ENCODE results near the gene ARHGAP15.

Gene ARHGAP15

GRCh38 chr2:143152637-143153036 is 23.4 kb downstream of the ARHGAP15 start:
- Mint-ChIP-seq H3K36me3 (ENCODE audit: low read depth) (peaks cover 38% of the 10 kb centered on the region), H3K27ac (peak overlapping the region; percentile 69), H3K4me1 (ENCODE audit: low read depth) (peaks cover 66% of the 10 kb centered on the region), H3K4me3 (peak overlapping the region; percentile 59), H3K9me3 (no peaks in the 10 kb centered on the region), H3K27me3 (ENCODE audit: low read depth) (no peaks in the 10 kb centered on the region)

GRCh38 chr2:143155661-143156060 is 26.4 kb downstream of the ARHGAP15 start:
- Mint-ChIP-seq H3K27me3 (ENCODE audit: low read depth) (no peaks in the 10 kb centered on the region), H3K4me3 (no peak overlapping the region), H3K4me1 (ENCODE audit: low read depth) (peaks cover 56% of the 10 kb centered on the region), H3K36me3 (ENCODE audit: low read depth) (peaks cover 34% of the 10 kb centered on the region), H3K9me3 (no peaks in the 10 kb centered on the region), H3K27ac (no peak overlapping the region)

- Mint-ChIP-seq H3K4me3 (no peak overlapping the region), H3K4me1 (ENCODE audit: low read depth) (peaks cover 56% of the 10 kb centered on the region), H3K9me3 (no peaks in the 10 kb centered on the region), H3K27ac (no peak overlapping the region), H3K27me3 (ENCODE audit: low read depth) (no peaks in the 10 kb centered on the region), H3K36me3 (ENCODE audit: low read depth) (peaks cover 40% of the 10 kb centered on the region)
These were observed 27.8 kb downstream of the ARHGAP15 start for GRCh38 chr2:143157001-143157400.

- H3K4me1 Mint-ChIP-seq (ENCODE audit: low read depth), result peaks cover 55% of the 10 kb centered on the region
- H3K27ac Mint-ChIP-seq, result no peak overlapping the region
These were observed 28.2 kb downstream of the ARHGAP15 start for GRCh38 chr2:143157418-143157817.

GRCh38 chr2:143158098-143158497 is 28.9 kb downstream of the ARHGAP15 start:
- Mint-ChIP-seq H3K27ac (no peak overlapping the region), H3K36me3 (ENCODE audit: low read depth) (peaks cover 35% of the 10 kb centered on the region)

More at GRCh38 chr2:143157418-143157817, 28.2 kb downstream of the ARHGAP15 start:
- Mint-ChIP-seq H3K36me3 (ENCODE audit: low read depth) (peaks cover 37% of the 10 kb centered on the region), H3K27me3 (ENCODE audit: low read depth) (no peaks in the 10 kb centered on the region), H3K4me3 (no peak overlapping the region), H3K9me3 (no peaks in the 10 kb centered on the region)

GRCh38 chr2:143158551-143159485 is 29.6 kb downstream of the ARHGAP15 start:
- Mint-ChIP-seq H3K4me3 (no peak overlapping the region), H3K4me1 (ENCODE audit: low read depth) (peaks cover 56% of the 10 kb centered on the region), H3K9me3 (no peaks in the 10 kb centered on the region), H3K27me3 (ENCODE audit: low read depth) (no peaks in the 10 kb centered on the region), H3K36me3 (ENCODE audit: low read depth) (peaks cover 38% of the 10 kb centered on the region), H3K27ac (no peak overlapping the region)

More at GRCh38 chr2:143158098-143158497, 28.9 kb downstream of the ARHGAP15 start:
- H3K27me3 Mint-ChIP-seq (ENCODE audit: low read depth), result no peaks in the 10 kb centered on the region
- H3K9me3 Mint-ChIP-seq, result no peaks in the 10 kb centered on the region
- H3K4me1 Mint-ChIP-seq (ENCODE audit: low read depth), result peaks cover 54% of the 10 kb centered on the region
- no peak overlapping the region for H3K4me3 Mint-ChIP-seq

- H3K27ac Mint-ChIP-seq, result no peak overlapping the region
- H3K36me3 Mint-ChIP-seq (ENCODE audit: low read depth), result peaks cover 37% of the 10 kb centered on the region
- no peaks in the 10 kb centered on the region for H3K27me3 Mint-ChIP-seq (ENCODE audit: low read depth)
These were observed 30.2 kb downstream of the ARHGAP15 start for GRCh38 chr2:143159486-143159840.

GRCh38 chr2:143160732-143161707 is 31.8 kb downstream of the ARHGAP15 start:
- no peak overlapping the region for H3K4me3 Mint-ChIP-seq
- no peaks in the 10 kb centered on the region for H3K9me3 Mint-ChIP-seq
- H3K27ac Mint-ChIP-seq, result peak overlapping the region; percentile 69
- H3K4me1 Mint-ChIP-seq (ENCODE audit: low read depth), result peaks cover 56% of the 10 kb centered on the region
- no peaks in the 10 kb centered on the region for H3K27me3 Mint-ChIP-seq (ENCODE audit: low read depth)
- peaks cover 36% of the 10 kb centered on the region for H3K36me3 Mint-ChIP-seq (ENCODE audit: low read depth)

More at GRCh38 chr2:143159486-143159840, 30.2 kb downstream of the ARHGAP15 start:
- H3K9me3 Mint-ChIP-seq, result no peaks in the 10 kb centered on the region
- peaks cover 56% of the 10 kb centered on the region for H3K4me1 Mint-ChIP-seq (ENCODE audit: low read depth)
- H3K4me3 Mint-ChIP-seq, result no peak overlapping the region

- peak overlapping the region; percentile 41 for H3K27ac Mint-ChIP-seq
- H3K4me3 Mint-ChIP-seq, result no peak overlapping the region
These were observed 33.1 kb downstream of the ARHGAP15 start for GRCh38 chr2:143162123-143162837.

GRCh38 chr2:143162997-143163396 is 33.8 kb downstream of the ARHGAP15 start:
- H3K27me3 Mint-ChIP-seq (ENCODE audit: low read depth), result no peaks in the 10 kb centered on the region
- peaks cover 53% of the 10 kb centered on the region for H3K4me1 Mint-ChIP-seq (ENCODE audit: low read depth)
- no peak overlapping the region for H3K4me3 Mint-ChIP-seq
- peaks cover 37% of the 10 kb centered on the region for H3K36me3 Mint-ChIP-seq (ENCODE audit: low read depth)
- H3K9me3 Mint-ChIP-seq, result no peaks in the 10 kb centered on the region
- no peak overlapping the region for H3K27ac Mint-ChIP-seq

More at GRCh38 chr2:143162123-143162837, 33.1 kb downstream of the ARHGAP15 start:
- H3K4me1 Mint-ChIP-seq (ENCODE audit: low read depth), result peaks cover 55% of the 10 kb centered on the region
- H3K27me3 Mint-ChIP-seq (ENCODE audit: low read depth), result no peaks in the 10 kb centered on the region
- H3K9me3 Mint-ChIP-seq, result no peaks in the 10 kb centered on the region
- H3K36me3 Mint-ChIP-seq (ENCODE audit: low read depth), result peaks cover 40% of the 10 kb centered on the region

GRCh38 chr2:143163499-143163898 is 34.3 kb downstream of the ARHGAP15 start:
- peaks cover 37% of the 10 kb centered on the region for H3K36me3 Mint-ChIP-seq (ENCODE audit: low read depth)
- peaks cover 49% of the 10 kb centered on the region for H3K4me1 Mint-ChIP-seq (ENCODE audit: low read depth)
- H3K9me3 Mint-ChIP-seq, result no peaks in the 10 kb centered on the region
- no peak overlapping the region for H3K27ac Mint-ChIP-seq
- no peaks in the 10 kb centered on the region for H3K27me3 Mint-ChIP-seq (ENCODE audit: low read depth)
- no peak overlapping the region for H3K4me3 Mint-ChIP-seq

GRCh38 chr2:143165291-143165690 is 36.1 kb downstream of the ARHGAP15 start:
- peaks cover 44% of the 10 kb centered on the region for H3K4me1 Mint-ChIP-seq (ENCODE audit: low read depth)
- no peak overlapping the region for H3K27ac Mint-ChIP-seq
- peaks cover 37% of the 10 kb centered on the region for H3K36me3 Mint-ChIP-seq (ENCODE audit: low read depth)
- H3K4me3 Mint-ChIP-seq, result no peak overlapping the region
- no peaks in the 10 kb centered on the region for H3K9me3 Mint-ChIP-seq
- H3K27me3 Mint-ChIP-seq (ENCODE audit: low read depth), result no peaks in the 10 kb centered on the region

- Mint-ChIP-seq H3K36me3 (ENCODE audit: low read depth) (peaks cover 39% of the 10 kb centered on the region), H3K4me1 (ENCODE audit: low read depth) (peaks cover 42% of the 10 kb centered on the region), H3K9me3 (no peaks in the 10 kb centered on the region), H3K27me3 (ENCODE audit: low read depth) (no peaks in the 10 kb centered on the region), H3K27ac (no peak overlapping the region), H3K4me3 (no peak overlapping the region)
These were observed 39.9 kb downstream of the ARHGAP15 start for GRCh38 chr2:143169105-143169504.

- no peaks in the 10 kb centered on the region for H3K27me3 Mint-ChIP-seq (ENCODE audit: low read depth)
- no peaks in the 10 kb centered on the region for H3K9me3 Mint-ChIP-seq
- peaks cover 27% of the 10 kb centered on the region for H3K36me3 Mint-ChIP-seq (ENCODE audit: low read depth)
- H3K4me3 Mint-ChIP-seq, result no peak overlapping the region
- H3K4me1 Mint-ChIP-seq (ENCODE audit: low read depth), result peaks cover 46% of the 10 kb centered on the region
- no peak overlapping the region for H3K27ac Mint-ChIP-seq
These were observed 42.6 kb downstream of the ARHGAP15 start for GRCh38 chr2:143171817-143172216.
